Neural progenitor cell (in vitro differentiated cells): Measurements from ENCODE around the gene TBC1D20.

Experiments used
- EZH2 ChIP-seq: fragments of 200-600 bp; sonication (generic); IDR thresholded peaks from 2 replicates; pipeline ENCODE4 v1.6.1; 2017; ENCODE audit warnings: antibody characterized with exemption, mild to moderate bottlenecking, moderate library complexity
- EZH2phosphoT487 ChIP-seq: fragments of 200-600 bp; sonication (generic); IDR thresholded peaks from 2 replicates; pipeline ENCODE4 v1.6.1; 2017; ENCODE audit warnings: antibody characterized with exemption
- TF ChIP-seq, protein P1 (sequence below): fragments of 200-600 bp; sonication (generic); IDR thresholded peaks from 2 replicates; pipeline ENCODE4 v1.5.1; 2017; ENCODE audit warnings: antibody characterized with exemption, mild to moderate bottlenecking

- TF ChIP-seq, protein P1, sequence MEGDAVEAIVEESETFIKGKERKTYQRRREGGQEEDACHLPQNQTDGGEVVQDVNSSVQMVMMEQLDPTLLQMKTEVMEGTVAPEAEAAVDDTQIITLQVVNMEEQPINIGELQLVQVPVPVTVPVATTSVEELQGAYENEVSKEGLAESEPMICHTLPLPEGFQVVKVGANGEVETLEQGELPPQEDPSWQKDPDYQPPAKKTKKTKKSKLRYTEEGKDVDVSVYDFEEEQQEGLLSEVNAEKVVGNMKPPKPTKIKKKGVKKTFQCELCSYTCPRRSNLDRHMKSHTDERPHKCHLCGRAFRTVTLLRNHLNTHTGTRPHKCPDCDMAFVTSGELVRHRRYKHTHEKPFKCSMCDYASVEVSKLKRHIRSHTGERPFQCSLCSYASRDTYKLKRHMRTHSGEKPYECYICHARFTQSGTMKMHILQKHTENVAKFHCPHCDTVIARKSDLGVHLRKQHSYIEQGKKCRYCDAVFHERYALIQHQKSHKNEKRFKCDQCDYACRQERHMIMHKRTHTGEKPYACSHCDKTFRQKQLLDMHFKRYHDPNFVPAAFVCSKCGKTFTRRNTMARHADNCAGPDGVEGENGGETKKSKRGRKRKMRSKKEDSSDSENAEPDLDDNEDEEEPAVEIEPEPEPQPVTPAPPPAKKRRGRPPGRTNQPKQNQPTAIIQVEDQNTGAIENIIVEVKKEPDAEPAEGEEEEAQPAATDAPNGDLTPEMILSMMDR, result no peak
- TF ChIP-seq EZH2 (no peak), EZH2phosphoT487 (no peak)
Measured at GRCh38 chr20:469746-470490, 7.6 kb upstream of the TBC1D20 start.
